A549 (cell line): ENCODE data around the gene ARIH2. TPM values are rescaled to one million over a fixed set of nuclear protein-coding genes. Genes with fewer than 3 reads are reported as not detected.

Experiments used
- ATAC-seq, 2 experiments: fragments of 200-7000 bp in 1 of 2; fragments of >200 bp in 1 of 2; cut with Nextera tagmentation in 1 of 2; cut with Tn5 transposase in 1 of 2; 3 replicates each; pipeline versions ENCODE4 v1.8.0 to v1.9.1; 2018 to 2020; ENCODE audit warnings: mild to moderate bottlenecking in 1 of 2, moderate library complexity in 1 of 2
- CTCF ChIA-PET: fragments of 300-600 bp; sonication (Branson Sonifier 250); formaldehyde crosslinking; extraction: SDS; loops from one replicate; lab custom pipeline; 2021; ENCODE audit warnings: antibody characterized with exemption, inconsistent platforms; lab: Yijun Ruan, JAX
- POLR2A ChIA-PET: fragments of 350-600 bp; formaldehyde crosslinking; extraction: SDS; loops from one replicate; lab custom pipeline; 2021; ENCODE audit warnings: antibody characterized with exemption, inconsistent platforms; lab: Yijun Ruan, JAX
- DNase-seq, 2 experiments: peaks; one replicate each; pipeline versions ENCODE4 v3.0.0 to v3.0.0-alpha.2; 2011 to 2016; ENCODE audit warnings: low read depth in 1 of 2, low spot score in 1 of 2
- FAIRE-seq: peaks from 2 replicates; lab custom pipeline; 2011; peaks lifted over from hg19 to GRCh38; lab: Jason Lieb, UNC
- H3K27ac ChIP-seq, 2 experiments: fragments of >200 bp; sonication (Bioruptor Twin); formaldehyde crosslinking; 3 replicates each; pipeline ENCODE4 v1.5.1; 2016 to 2017
- H3K4me1 ChIP-seq: fragments of >200 bp; sonication (Bioruptor Twin); formaldehyde crosslinking; 3 replicates; pipeline ENCODE4 v1.6.1; 2016
- H3K4me2 ChIP-seq: fragments of >200 bp; sonication (Bioruptor Twin); formaldehyde crosslinking; 3 replicates; pipeline ENCODE4 v1.6.1; 2016
- H3K4me3 ChIP-seq: fragments of >200 bp; sonication (Bioruptor Twin); formaldehyde crosslinking; 3 replicates; pipeline ENCODE4 v1.5.1; 2016
- H3K9me3 ChIP-seq: fragments of >200 bp; sonication (Bioruptor Twin); formaldehyde crosslinking; 3 replicates; pipeline ENCODE4 v1.6.1; 2016
- EHF ChIP-seq: fragments of 250-450 bp; sonication (Bioruptor Pico); IDR thresholded peaks from 2 replicates; pipeline ENCODE4 v1.5.0; 2020; ENCODE audit warnings: mild to moderate bottlenecking
- GATA3 ChIP-seq: IDR thresholded peaks from 2 replicates; pipeline ENCODE4 v1.6.1; 2012; ENCODE audit warnings: borderline replicate concordance
- HES2 ChIP-seq: fragments of >200 bp; sonication (Bioruptor Twin); formaldehyde crosslinking; IDR thresholded peaks from 2 replicates; pipeline ENCODE4 v1.6.1; 2016
- HMGXB4 ChIP-seq: fragments of 250-450 bp; sonication (Bioruptor Pico); IDR thresholded peaks from 2 replicates; pipeline ENCODE4 v1.5.0; 2021; ENCODE audit warnings: mild to moderate bottlenecking, moderate library complexity, borderline replicate concordance
- HOXA7 ChIP-seq: fragments of 250-450 bp; sonication (Bioruptor Pico); IDR thresholded peaks from 2 replicates; pipeline ENCODE4 v1.5.0; 2020; ENCODE audit warnings: mild to moderate bottlenecking, moderate library complexity
- HOXB5 ChIP-seq: fragments of 250-450 bp; sonication (Bioruptor Pico); IDR thresholded peaks from 2 replicates; pipeline ENCODE4 v1.5.0; 2020; ENCODE audit warnings: mild to moderate bottlenecking, moderate library complexity
- JUNB ChIP-seq: fragments of >200 bp; sonication (Bioruptor Twin); formaldehyde crosslinking; IDR thresholded peaks from 2 replicates; pipeline ENCODE4 v1.6.1; 2016
- MAX ChIP-seq: IDR thresholded peaks from 2 replicates; pipeline ENCODE4 v1.6.1; 2012
- MAZ ChIP-seq: fragments of 150-350 bp; IDR thresholded peaks from 2 replicates; pipeline ENCODE4 v1.6.1; 2014; ENCODE audit warnings: antibody characterized with exemption, low read depth, low read length, borderline replicate concordance
- MYC ChIP-seq: IDR thresholded peaks from 2 replicates; pipeline ENCODE4 v1.6.1; 2012; ENCODE audit warnings: mild to moderate bottlenecking, inconsistent platforms, low read length, improper control_type of control experiment, borderline replicate concordance
- PBX3 ChIP-seq: IDR thresholded peaks from 2 replicates; pipeline ENCODE4 v1.6.1; 2012
- RAD21 ChIP-seq, 2 experiments: fragments of >200 bp in 1 of 2; sonication (Bioruptor Twin) in 1 of 2; formaldehyde crosslinking in 1 of 2; IDR thresholded peaks in 1 of 2; conservative IDR thresholded peaks in 1 of 2; 2 replicates in 1 of 2; 3 replicates in 1 of 2; pipeline ENCODE4 v1.6.1; 2012 to 2018; ENCODE audit warnings: inconsistent platforms in 1 of 2
- RARB ChIP-seq: fragments of 250-450 bp; sonication (Bioruptor Pico); IDR thresholded peaks from 2 replicates; pipeline ENCODE4 v1.8.0; 2021; ENCODE audit warnings: mild to moderate bottlenecking, moderate library complexity
- RCOR1 ChIP-seq: fragments of 150-350 bp; IDR thresholded peaks from 2 replicates; pipeline ENCODE4 v1.6.1; 2014; ENCODE audit warnings: antibody characterized with exemption, low read length, low read depth
- REST ChIP-seq: fragments of 200-600 bp; sonication (generic); IDR thresholded peaks from 2 replicates; pipeline ENCODE4 v1.6.1; 2016; ENCODE audit warnings: antibody characterized with exemption, mild to moderate bottlenecking, moderate library complexity
- ZNF302 ChIP-seq: fragments of 250-450 bp; sonication (Bioruptor Pico); IDR thresholded peaks from 2 replicates; pipeline ENCODE4 v1.9.0; 2021; ENCODE audit warnings: inconsistent platforms, mild to moderate bottlenecking, moderate library complexity
- WGBS: methylation state at CpG from one replicate; pipeline ENCODE4 v1.1.6; 2017; ENCODE audit errors: missing lambda C conversion rate; 5-methylcytosine and 5-hydroxymethylcytosine counted together
- polyA plus RNA-seq, 4 experiments: library from polyadenylated mRNA; depleted of rRNA in 3 of 4; stranded (reverse); fragments of >200 nt; fragmentation: RNase III in 1 of 4; extraction: RNeasy Plus Mini Kit Qiagen cat#74134 plus additional on column Dnase treatment in 1 of 4; gene quantifications; 2 replicates in 3 of 4; 3 replicates in 1 of 4; pipeline ENCODE4 v1.2.3, GENCODE V29; 2011 to 2017
- TF ChIP-seq, protein P1 (sequence below): fragments of 450-650 bp; IDR thresholded peaks from 2 replicates; pipeline ENCODE4 v1.6.1; 2014; ENCODE audit warnings: antibody characterized with exemption
- TF ChIP-seq, protein P2 (sequence below): fragments of >200 bp; sonication (Bioruptor Twin); formaldehyde crosslinking; IDR thresholded peaks from 3 replicates; pipeline ENCODE4 v1.6.1; 2016
- TF ChIP-seq, protein P3 (sequence below): fragments of >200 bp; sonication (Bioruptor Twin); formaldehyde crosslinking; IDR thresholded peaks from 3 replicates; pipeline ENCODE4 v1.5.1; 2016
- TF ChIP-seq, protein P4 (sequence below): fragments of 150-350 bp; IDR thresholded peaks from 2 replicates; pipeline ENCODE4 v1.6.1; 2014; ENCODE audit warnings: low read depth, mild to moderate bottlenecking, low read length

ARIH2 gene
- polyA plus RNA-seq, 2 of the 4 experiments (the other 2 are of a cell fraction) = 52.4 to 88.8 TPM

DNA sequence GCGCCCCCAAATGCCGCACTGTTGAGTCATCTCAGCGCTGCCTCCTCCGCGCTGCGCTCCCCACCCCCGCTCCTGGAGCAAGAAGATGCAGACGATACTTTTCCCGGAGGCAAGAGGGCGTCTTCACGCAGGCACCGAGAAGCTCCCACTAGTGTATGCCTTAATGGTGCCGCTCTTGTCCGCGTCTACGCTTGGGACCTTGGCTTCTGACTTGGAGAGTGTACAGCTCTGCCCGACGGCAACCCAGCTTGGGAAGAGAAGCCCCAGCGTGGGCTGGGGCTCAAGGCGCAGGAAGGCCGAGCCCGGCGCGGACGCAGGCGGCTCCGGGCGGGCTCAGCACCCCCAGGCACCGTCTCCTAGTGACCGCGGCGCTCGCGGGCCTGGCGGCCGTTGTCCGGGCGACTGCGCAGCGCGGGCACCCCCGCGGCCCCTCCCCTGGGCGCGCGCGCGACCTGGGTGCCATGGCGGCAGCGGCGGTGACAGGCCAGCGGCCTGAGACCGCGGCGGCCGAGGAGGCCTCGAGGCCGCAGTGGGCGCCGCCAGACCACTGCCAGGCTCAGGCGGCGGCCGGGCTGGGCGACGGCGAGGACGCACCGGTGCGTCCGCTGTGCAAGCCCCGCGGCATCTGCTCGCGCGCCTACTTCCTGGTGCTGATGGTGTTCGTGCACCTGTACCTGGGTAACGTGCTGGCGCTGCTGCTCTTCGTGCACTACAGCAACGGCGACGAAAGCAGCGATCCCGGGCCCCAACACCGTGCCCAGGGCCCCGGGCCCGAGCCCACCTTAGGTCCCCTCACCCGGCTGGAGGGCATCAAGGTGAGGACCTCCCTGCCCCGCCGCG is 71.4 kb downstream of the ARIH2 start, which contains the start of gene P4HTM (continued):
- TF ChIP-seq, protein P1, sequence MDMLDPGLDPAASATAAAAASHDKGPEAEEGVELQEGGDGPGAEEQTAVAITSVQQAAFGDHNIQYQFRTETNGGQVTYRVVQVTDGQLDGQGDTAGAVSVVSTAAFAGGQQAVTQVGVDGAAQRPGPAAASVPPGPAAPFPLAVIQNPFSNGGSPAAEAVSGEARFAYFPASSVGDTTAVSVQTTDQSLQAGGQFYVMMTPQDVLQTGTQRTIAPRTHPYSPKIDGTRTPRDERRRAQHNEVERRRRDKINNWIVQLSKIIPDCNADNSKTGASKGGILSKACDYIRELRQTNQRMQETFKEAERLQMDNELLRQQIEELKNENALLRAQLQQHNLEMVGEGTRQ = no peak
- TF ChIP-seq RARB (CRISPR knock-in tag) (no peak), MYC (no peak), JUNB (no peak; the same call in none of the 2 replicates), HOXB5 (CRISPR knock-in tag) (no peak), HOXA7 (CRISPR knock-in tag) (no peak), EHF (CRISPR knock-in tag) (no peak), HMGXB4 (no peak), ZNF302 (CRISPR knock-in tag) (no peak), MAX (peak; percentile 31; the same call in 1 of the 2 replicates), RCOR1 (no peak), PBX3 (no peak)
- TF ChIP-seq, protein P2, sequence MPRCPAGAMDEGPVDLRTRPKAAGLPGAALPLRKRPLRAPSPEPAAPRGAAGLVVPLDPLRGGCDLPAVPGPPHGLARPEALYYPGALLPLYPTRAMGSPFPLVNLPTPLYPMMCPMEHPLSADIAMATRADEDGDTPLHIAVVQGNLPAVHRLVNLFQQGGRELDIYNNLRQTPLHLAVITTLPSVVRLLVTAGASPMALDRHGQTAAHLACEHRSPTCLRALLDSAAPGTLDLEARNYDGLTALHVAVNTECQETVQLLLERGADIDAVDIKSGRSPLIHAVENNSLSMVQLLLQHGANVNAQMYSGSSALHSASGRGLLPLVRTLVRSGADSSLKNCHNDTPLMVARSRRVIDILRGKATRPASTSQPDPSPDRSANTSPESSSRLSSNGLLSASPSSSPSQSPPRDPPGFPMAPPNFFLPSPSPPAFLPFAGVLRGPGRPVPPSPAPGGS = 0 out of 3 replicates have a peak, but pooled peaks have one; percentile 45

DNA sequence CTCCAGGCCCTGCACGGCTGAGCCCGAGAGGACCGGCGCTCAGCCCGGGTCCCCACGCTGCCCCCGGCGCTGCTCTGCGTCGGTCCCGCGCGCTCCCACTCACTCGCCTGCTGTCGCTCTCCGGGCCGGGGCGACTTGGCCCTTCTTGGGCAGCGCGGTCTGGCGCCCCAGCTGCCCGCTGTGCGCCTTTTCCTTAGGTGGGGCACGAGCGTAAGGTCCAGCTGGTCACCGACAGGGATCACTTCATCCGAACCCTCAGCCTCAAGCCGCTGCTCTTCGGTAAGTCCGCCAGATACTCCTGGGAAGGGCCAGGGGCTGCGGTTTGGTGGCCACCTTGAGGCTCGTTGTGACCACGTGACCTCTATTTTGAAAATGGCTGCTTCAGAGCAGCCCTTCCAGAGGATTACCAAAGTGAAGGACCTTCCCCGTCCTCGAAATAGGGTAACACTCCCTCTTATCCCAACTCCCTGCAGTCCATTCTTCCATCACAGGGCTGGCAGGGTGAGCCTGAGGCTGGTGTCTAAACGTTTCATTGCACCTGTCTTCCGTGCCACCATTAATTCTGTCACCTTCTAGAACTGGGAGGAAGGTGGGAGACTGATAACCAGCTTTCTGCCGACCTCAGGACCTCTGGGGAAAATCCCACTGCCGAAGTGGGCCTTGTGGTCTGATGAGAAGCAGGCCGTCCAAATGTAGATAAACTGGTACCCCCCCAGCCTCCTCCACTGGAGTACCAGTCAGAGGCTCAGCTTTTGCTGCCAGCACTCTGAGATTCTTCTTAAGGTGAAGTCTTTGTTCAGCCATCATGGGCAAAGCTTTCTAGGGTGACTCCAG is 72.2 kb downstream of the ARIH2 start:
- FAIRE-seq (no peak), ATAC-seq (peak; percentile 49 to 62), DNase-seq (peak in 1 of 2 experiments; percentile 44)
- CTCF ChIA-PET = interaction anchor here (16.7 kb wide), 1 partner anchor 21 kb away, joined by 385 read pairs; the partner anchor contains the start of genes DALRD3, NDUFAF3 and WDR6
- Histone ChIP-seq H3K27ac (peak overlapping the region; percentile 93 to 97), H3K9me3 (no peaks in the 10 kb centered on the region), H3K4me1 (peaks cover 25% of the 10 kb centered on the region), H3K4me2 (peak overlapping the region; percentile 79), H3K4me3 (peak overlapping the region; percentile 92)
- WGBS = 10% methylated on average over 8 of the region's 40 CpGs
- POLR2A ChIA-PET = interaction anchor here (1.2 kb wide), 2 partner anchors 16 to 39 kb away, joined by 3 read pairs; partner anchors contain the start of genes IMPDH2 and WDR6
- TF ChIP-seq, protein P3, sequence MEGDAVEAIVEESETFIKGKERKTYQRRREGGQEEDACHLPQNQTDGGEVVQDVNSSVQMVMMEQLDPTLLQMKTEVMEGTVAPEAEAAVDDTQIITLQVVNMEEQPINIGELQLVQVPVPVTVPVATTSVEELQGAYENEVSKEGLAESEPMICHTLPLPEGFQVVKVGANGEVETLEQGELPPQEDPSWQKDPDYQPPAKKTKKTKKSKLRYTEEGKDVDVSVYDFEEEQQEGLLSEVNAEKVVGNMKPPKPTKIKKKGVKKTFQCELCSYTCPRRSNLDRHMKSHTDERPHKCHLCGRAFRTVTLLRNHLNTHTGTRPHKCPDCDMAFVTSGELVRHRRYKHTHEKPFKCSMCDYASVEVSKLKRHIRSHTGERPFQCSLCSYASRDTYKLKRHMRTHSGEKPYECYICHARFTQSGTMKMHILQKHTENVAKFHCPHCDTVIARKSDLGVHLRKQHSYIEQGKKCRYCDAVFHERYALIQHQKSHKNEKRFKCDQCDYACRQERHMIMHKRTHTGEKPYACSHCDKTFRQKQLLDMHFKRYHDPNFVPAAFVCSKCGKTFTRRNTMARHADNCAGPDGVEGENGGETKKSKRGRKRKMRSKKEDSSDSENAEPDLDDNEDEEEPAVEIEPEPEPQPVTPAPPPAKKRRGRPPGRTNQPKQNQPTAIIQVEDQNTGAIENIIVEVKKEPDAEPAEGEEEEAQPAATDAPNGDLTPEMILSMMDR = no peak
- TF ChIP-seq HES2 (no peak), JUNB (no peak), RAD21 (conservative IDR thresholded peaks at IDR 0.05 in 1 of 2, IDR thresholded peaks at IDR 0.05 in 1 of 2) (no peak), GATA3 (no peak), ZNF302 (CRISPR knock-in tag) (no peak), HOXA7 (CRISPR knock-in tag) (no peak), MAZ (no peak), REST (no peak)
- TF ChIP-seq, protein P4, sequence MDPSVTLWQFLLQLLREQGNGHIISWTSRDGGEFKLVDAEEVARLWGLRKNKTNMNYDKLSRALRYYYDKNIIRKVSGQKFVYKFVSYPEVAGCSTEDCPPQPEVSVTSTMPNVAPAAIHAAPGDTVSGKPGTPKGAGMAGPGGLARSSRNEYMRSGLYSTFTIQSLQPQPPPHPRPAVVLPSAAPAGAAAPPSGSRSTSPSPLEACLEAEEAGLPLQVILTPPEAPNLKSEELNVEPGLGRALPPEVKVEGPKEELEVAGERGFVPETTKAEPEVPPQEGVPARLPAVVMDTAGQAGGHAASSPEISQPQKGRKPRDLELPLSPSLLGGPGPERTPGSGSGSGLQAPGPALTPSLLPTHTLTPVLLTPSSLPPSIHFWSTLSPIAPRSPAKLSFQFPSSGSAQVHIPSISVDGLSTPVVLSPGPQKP = no peak
